Fibroblast of pulmonary artery (primary cell): ENCODE results near the gene INPP5B.

Experiments
- DNase-seq: peaks from one replicate; pipeline ENCODE4 v3.0.0-alpha.2; 2010; ENCODE audit warnings: low read depth
- H3K4me3 ChIP-seq: replicated peaks from 2 replicates; pipeline ENCODE4 v1.5.1; 2011; ENCODE audit warnings: low read depth, mild to moderate bottlenecking, control low read depth, low read length, moderate library complexity
- CTCF ChIP-seq: IDR thresholded peaks from 2 replicates; pipeline ENCODE4 v1.5.1; 2011; ENCODE audit warnings: mild to moderate bottlenecking, control low read depth, low read length, inconsistent platforms; ENCODE audit errors: missing control alignments

INPP5B gene

GRCh38 chr1:37846647-37847339 lies 100.1 kb downstream of the INPP5B start:
- no peak for TF ChIP-seq CTCF
- H3K4me3 ChIP-seq = no peak overlapping the region
- DNase-seq = no peak

- TF ChIP-seq CTCF = no peak
- DNase-seq = peak; percentile 65
- H3K4me3 ChIP-seq = no peak overlapping the region
Measured at GRCh38 chr1:37845786-37846185, 101.1 kb downstream of the INPP5B start.

- TF ChIP-seq CTCF = no peak
- no peak for DNase-seq
Measured at GRCh38 chr1:37845049-37845646, 101.7 kb downstream of the INPP5B start.

DNA sequence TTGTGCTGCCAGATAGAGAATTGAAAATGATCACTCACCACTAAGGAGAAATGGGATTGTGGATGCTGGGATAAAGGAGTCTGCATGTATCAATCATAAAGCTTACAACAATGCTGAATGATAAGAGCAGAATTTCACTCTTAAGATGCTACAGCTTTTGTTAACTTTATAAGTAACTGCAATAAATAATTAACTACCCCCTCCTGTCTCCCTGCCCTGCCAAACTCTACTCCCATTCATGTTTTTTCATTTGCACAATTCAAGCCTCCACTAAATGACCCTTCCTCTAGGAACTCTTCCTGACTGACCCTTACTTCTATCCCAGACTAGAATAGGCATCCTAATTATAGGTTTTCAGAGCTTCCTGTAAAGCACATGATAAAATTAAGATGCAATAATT lies 102.3 kb downstream of the INPP5B start:
- H3K4me3 ChIP-seq = no peak overlapping the region
- TF ChIP-seq CTCF = no peak
- no peak for DNase-seq

More at GRCh38 chr1:37845049-37845646, 101.7 kb downstream of the INPP5B start:
- no peak overlapping the region for H3K4me3 ChIP-seq

- H3K4me3 ChIP-seq = no peak overlapping the region
- TF ChIP-seq CTCF = no peak
- DNase-seq = no peak
Measured at GRCh38 chr1:37841652-37842051, 105.2 kb downstream of the INPP5B start.

DNA sequence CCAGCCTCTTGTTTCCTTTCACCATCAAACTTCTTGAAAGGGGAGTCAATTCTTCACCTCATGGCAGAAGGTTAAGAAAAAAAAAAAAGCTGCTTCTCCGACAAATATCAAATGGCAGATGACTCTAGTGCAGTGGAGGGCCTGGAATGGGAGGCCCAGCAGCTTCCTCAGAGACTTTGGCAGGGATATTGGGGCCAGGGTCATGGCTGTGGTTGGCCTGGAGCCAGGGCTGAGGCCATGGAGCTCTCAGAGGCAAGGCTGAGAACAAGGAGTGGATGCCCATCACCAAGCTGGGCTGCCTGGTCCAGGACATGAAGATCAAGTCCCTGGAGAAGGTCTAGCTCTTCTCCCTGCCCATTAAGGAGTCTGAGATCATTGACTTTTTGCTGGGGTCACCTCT lies 106.1 kb downstream of the INPP5B start:
- TF ChIP-seq CTCF = no peak

GRCh38 chr1:37839676-37840075 lies 107.2 kb downstream of the INPP5B start:
- DNase-seq = no peak
- no peak for TF ChIP-seq CTCF
- H3K4me3 ChIP-seq = no peak overlapping the region

More for the DNA sequence above, 106.1 kb downstream of the INPP5B start:
- no peak overlapping the region for H3K4me3 ChIP-seq
- DNase-seq = peak; percentile 19
